Left forelimb (tissue), 1 donor: ENCODE data around the gene DPH5.
"Not testable (repeated sequence)": the region's sequence is repeated elsewhere in the genome, so short reads cannot be mapped to it uniquely, and the experiment has no call there.

Experiments
- DNase-seq: peaks from one replicate; pipeline ENCODE4 v3.0.0-alpha.2; 2018; ENCODE audit warnings: low spot score

DPH5 gene

DNA sequence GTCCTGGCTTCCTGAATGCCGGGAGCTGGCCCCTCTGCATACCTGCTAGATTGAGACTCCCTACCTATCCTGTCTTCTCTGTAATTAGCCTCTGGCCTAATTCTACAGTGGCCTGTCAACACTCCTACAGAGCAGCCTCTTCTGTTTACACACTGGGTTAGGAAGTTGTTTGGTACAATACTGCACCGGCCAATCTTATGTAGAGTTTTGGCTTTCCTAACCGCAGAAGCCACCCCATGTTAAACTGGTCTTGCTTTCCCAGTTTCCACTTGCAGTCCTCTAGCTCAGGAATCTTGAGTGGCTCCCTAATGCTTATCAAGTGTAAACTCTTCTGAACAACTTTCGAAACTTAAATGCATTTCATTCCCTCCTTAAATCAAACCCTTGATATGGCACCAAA lies 42.8 kb downstream of the DPH5 start:
- DNase-seq = no peak

DNA sequence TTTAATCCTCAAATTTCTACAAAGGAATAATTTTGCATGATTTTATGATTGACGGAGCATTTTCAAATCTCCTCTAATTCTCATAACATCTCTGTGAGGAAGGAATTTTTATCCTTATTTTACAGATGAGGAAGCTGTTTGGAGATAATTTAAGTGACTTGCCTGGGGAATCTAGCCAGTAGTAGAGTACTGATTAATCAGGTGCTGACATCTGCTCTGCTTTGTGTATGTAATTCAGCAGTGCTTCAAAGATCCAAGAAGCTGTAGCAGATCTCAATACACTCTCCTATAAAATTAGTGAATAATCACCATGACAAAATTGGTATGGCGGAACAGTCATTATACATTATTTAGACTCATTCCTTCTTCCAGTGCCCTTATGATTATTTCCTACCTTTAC lies 46.0 kb downstream of the DPH5 start:
- DNase-seq = no peak

DNA sequence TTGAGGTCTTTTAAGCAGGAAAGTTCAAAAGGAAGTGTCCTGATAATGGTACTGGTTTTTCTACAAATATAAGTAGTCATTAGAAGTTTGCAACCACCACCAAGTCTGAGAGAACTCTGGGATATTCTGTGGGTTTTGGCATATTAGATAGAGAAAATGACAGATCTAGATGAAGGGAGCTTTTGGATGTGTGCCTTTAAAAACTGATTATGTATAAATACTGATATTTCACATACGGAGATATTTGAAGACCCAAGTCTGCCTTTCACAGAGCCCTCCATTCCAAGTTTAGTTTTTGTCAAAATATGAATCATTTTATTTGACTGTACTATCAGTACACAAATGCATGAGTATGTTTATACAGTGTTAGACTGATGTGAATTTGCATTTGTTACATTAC lies 48.6 kb downstream of the DPH5 start:
- DNase-seq = no peak

DNA sequence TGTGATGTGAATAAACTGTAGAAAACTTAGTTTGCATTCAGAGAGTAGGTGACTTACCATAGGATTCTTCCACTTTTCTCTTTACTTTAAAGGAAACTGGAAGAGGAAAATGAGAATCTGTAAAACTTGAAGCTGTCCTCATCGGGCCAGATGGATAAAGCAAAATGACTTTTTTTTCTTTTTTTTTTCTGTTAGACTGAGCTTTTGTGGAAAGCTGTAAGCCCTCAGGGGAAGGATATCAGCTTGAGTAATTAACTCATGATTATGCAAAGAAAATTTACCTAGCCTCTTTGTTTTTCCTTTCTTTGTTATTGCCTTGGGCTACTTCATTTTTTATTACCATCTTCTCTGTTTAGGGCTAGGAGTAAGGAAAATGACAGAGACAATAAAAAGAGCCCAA lies 53.4 kb downstream of the DPH5 start:
- no peak for DNase-seq

DNA sequence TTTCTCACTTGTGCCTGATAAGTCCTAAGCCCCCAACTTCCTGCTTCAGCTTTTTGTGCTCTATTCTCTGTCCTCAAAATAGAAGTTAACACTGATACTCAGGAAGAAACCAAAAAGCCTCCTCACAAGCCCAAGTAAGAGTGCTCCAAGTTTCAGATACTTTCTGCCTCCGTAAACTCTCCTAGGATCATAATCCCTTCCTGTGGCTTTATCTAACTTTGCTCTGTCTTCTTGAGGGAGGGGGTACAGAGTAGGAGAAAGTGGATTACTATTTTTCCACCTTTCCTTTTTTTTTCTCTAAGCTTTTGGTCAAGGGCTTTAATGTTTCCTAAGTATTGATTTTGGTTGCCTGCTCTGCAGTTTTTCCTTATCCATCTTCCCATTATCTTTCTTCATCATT lies 54.6 kb downstream of the DPH5 start:
- no peak for DNase-seq

DNA sequence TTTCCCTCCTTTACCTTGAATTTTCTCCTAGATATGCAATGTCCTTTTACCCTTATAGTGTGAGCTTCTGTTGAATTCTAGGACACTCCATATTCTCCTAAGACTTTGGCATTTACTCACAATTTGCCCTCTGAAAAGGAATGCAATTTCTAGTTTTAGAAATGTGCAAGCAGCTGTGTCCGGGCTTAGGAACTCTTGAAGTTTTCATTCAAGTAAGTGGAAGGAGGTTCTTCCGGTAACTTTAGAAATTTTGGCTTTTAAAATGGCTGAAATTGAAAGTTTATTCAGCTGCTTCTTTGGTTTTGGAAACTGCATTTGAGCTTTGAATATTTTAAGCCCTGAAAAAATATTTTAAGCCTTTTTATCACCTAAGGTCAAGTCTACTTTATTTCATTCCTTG lies 56.3 kb downstream of the DPH5 start:
- no peak for DNase-seq

DNA sequence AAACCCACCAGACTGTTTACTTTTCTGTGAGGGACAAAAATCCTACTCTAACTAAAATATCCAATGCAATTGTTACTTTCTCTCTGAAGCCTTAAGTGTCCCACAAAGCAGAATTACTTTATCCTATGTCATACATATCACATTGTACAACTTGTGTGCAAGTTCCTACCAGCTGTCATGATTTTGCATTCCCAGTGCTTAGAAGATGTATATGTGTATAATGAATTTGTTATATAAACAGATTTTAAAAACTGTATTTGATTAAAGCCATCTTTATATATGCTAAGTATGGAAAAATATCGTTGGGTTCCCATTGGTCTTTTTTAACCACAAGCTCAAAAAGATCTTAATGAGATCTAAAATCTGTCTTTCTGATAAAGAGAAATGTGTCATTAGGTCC lies 57.0 kb downstream of the DPH5 start:
- DNase-seq = no peak

DNA sequence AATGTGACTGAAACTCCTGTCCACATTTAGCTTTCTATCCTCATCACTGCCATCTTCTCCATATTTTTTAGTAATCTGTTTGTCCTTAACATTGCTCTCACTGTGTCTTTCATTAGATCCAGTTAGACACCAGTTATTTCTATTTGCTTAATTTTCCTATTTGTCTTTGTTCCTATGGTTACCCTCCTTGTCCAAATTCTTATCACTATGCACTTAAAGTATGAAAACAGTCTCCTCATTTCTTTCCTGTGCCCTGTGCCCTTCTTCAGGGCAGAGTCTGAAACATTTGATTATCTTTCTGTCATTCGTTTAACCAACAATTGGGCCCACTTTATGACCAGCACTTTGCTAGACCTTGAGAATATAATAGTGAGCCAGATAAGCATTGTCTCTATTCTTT lies 65.5 kb downstream of the DPH5 start:
- no peak for DNase-seq

DNA sequence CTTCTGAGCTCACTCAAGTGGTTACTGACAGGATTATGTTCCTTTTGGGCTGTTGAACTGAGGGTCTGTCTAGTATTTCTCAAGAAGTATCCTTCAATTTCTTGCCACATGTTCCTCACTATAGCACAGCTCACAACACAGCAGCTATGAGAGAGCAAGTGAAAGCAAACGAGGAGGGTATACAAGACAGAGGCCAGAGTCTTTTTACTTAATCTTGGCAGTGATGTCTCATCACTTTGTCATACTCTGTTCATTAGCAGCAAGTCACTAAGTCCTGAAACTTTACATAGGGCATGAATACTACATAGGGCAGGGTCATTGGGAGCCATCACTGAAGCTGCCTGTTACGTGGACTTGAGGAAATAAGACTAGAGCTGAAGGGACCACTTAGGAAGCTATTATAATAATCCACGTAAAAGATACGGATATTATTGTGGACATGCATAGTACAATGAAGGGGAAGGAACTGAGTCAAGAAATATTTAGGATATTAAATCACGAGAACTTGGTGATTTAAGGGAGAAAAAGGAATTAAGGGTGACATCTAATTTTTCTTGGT lies 66.0 kb downstream of the DPH5 start:
- no peak for DNase-seq

DNA sequence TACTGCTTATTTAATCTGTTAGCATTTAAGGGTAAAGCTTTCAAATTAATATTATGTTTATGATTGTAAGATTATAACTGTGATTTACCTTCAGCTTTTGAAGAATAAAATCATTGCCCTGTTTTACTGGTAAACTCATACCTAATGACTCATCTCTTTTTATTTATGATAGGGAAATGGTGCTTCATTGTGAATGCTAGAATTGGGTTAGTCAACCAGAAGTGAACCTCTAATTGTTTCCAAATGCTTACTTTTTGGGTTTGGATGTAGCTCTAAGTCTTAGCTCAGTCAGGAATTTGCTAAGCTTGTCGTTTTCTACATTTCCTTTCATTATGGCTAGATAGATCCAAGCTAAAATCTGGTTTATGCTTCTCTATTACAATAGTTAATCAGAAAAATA lies 70.3 kb downstream of the DPH5 start:
- DNase-seq = no peak

DNA sequence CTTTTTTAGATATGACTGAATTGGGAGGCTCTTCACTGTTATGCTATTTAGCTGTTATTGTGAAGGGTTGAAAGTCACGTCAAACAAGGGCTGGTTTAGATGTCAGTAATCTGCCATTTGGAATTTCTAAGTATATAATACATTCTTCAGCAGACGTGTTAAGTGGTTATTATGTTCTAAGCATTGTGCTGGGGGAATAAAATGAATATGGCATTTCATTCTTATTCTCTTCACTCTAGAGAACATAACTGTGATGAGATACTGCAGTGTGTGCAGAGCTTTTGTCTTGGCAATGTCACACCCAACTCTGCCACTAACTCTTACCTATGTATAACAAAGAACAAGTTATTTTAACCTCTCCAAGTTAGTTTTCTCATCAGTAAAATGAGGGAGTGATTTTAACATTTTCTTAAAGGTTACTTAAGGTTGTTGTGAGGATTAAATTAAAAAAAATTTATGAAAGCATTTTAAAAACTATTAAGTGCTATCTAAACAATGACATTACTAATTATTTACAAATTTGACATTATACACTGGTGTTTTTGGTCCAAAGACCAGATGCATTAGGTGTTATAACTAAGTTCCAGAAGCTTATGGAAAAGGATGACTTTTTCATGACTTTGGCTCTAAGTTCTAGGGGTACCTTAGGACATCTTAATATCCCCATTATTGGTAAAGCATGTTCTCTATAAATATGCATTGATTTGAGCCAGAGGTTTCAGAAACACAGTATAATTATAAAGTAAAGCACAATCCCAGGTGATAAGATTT lies 71.4 kb downstream of the DPH5 start:
- DNase-seq = no peak

DNA sequence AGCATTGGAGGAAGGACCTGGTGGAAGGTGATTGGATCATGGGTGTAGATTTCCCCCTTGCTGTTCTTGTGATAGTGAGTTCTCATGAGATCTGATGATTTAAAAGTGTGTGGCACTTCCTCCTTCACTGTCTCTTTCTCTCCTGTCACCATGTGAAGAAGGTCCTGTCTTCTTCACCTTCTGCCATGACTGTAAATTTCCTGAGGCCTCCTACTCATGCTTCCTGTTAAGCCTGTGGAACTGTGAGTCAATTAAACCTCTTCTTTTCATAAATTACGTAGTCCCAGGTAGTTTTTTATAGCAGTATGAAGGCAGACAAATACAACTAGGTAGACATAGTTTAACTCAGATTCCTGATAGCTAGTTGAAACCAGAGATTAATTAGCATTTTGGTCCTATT lies 72.6 kb downstream of the DPH5 start:
- DNase-seq = not testable (repeated sequence)

DNA sequence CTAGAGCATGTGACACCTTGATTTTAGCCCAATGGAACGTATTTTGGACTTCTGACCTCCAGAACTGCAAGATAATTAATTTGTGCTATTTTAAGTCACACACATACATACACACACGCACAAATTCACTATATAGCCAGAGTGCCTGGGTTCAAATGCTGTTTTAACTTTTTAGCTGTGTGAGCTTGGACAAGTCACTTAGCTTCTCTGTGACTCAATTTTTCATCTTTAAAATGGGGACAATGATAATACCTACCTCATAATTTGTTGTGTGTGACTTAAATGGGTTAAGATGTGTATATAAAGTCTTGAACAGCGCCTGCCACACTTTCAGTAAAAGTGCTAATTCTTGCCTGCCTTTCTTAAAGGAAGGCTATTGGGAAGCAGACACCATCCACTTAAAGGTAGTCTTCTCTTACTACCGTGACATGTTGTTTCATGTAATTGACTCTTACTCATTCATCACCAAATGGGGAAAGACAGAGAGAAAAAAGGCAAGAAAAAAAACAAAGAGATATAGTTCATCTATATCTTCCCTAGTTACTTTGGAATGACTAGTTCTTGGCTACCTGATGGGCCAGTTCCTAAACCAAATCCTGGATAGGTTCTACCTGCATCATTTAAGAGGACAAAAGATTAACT lies 73.4 kb downstream of the DPH5 start:
- DNase-seq = no peak

DNA sequence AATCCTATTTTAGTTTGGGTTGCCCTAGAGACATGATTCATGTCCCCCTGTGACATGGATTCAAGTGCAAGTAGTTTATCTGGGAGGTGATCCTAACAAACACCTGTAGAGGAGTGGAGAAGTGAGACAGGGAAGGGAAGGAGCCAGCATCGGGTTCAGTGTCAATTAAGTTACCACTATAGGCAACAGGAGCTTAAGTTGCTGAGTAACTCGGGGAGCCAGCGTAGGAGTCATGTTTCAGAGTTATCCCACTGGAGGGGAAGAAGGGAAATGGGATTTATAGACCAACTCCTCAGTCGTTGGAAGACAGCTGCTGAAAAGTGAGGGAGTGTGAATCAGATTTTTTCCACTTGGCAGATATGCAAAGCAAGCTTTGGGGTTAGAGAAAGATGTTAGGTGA lies 74.8 kb downstream of the DPH5 start:
- no peak for DNase-seq

DNA sequence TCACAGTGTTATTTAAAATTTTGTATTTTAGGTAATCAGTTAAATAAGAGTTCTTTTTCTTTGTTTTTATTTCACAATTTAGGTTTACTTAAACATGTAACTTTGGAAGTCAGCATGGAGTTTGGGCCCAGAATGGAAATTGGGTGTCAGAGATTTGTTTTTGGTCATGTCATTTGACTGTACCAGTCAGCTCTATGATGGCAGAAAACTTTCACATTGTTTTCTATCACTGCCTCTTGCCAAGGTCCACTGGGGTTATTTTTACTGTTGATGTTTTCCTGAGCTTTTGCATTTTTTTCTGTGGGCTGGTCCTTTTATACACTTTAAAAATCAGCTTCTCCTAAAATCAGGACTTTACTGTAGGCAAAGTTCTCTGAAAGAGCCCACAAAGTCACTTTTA lies 75.2 kb downstream of the DPH5 start:
- no peak for DNase-seq

DNA sequence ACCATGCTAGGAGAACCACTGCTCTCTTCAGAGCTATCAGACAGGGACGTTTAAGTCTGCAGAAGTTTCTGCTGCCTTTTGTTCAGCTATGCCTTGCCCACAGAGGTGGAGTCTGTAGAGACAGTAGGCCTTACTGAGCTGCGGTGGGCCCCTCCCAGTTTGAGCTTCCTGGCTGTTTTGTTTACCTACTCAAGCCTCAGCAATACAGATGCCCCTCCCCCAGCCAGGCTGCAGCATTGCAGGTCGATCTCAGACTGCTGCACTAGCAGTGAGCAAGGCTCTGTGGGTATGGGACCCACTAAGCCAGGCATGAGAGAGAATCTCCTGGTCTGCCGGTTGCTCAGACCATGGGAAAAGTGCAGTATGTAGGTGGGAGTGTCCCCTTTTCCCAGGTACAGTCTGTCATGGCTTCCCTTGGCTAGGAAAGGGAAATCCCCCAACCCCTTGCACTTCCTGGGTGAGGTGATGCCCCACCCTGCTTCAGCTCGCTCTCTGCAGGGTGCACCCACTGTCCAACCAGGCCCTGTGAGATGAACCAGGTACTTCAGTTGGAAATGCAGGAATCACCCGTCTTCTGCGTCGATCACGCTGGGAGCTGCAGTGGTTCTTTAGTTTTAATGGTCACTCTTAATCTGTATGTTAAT lies 75.9 kb downstream of the DPH5 start:
- DNase-seq = not testable (repeated sequence)

DNA sequence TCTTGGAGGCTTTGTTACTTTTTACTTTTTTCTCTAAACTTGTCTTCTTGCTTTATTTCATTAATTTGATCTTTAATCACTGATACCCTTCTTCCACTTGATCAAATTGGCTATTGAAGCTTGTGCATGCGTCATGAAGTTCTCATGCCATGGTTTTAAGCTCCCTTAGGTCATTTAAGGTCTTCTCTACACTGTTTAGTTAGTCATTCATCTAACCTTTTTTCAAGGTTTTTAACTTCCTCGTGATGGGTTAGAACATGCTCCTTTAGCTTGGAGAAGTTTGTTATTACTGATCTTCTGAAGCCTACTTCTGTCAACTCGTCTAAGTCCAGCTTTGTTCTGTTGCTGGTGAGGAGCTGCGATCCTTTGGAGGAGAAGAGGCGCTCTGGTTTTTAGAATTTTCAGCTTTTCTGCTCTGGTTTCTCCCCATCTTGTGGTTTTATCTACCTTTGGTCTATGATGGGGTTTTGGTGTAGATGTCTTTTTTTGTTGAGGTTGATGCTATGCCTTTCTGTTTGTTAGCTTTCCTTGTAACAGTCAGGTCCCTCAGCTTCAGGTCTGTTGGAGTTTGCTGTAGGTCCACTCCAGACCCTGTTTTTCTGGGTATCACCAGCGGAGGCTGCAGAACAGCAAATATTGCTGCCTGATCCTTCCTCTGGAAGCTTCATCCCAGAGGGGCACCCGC lies 76.7 kb downstream of the DPH5 start:
- not testable (repeated sequence) for DNase-seq

DNA sequence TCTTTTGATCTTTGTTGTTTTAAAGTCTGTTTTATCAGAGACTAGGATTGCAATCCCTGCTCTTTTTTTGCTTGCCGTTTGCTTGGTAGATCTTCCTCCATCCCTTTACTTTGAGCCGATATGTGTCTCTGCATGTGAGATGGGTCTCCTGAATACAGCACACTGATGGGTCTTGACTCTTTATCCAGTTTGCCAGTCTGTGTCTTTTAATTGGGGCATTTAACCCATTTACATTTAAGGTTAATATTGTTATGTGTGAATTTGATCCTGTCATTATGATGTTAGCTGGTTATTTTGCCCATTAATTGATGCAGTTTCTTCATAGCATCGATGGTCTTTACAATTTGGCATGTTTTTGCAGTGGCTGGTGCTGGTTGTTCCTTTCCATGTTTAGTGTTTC lies 77.8 kb downstream of the DPH5 start:
- not testable (repeated sequence) for DNase-seq

DNA sequence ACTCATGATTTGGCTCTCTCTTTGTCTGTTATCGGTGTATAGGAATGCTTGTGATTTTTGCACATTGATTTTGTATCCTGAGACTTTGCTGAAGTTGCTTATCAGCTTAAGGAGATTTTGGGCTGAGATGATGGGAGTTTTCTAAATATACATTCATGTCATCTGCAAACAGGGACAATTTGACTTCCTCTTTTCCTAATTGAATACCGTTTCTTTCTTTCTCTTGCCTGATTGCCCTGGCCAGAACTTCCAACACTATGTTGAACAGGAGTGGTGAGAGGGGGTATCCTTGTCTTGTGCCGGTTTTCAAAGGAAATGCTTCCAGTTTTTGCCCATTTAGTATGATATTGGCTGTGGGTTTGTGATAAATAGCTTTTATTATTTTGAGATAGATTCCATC lies 79.5 kb downstream of the DPH5 start:
- not testable (repeated sequence) for DNase-seq

DNA sequence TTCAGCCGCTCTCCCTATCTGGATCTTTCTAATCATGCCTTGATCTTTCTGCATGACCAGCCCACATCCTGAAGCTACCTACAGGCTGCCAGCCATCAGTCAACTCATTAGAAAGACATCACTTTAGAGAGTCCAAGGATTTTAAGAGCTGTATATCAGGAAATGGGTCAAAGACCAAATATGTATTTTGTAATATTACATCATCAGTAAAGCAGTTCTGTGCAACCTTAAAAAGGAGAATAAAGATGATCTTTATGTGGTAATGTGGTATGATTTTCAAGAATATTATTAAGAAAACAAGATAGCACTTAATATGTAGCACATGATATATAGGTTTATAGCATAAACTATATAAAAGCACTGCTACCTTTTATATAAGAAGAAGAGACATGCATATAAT lies 82.1 kb downstream of the DPH5 start:
- no peak for DNase-seq

DNA sequence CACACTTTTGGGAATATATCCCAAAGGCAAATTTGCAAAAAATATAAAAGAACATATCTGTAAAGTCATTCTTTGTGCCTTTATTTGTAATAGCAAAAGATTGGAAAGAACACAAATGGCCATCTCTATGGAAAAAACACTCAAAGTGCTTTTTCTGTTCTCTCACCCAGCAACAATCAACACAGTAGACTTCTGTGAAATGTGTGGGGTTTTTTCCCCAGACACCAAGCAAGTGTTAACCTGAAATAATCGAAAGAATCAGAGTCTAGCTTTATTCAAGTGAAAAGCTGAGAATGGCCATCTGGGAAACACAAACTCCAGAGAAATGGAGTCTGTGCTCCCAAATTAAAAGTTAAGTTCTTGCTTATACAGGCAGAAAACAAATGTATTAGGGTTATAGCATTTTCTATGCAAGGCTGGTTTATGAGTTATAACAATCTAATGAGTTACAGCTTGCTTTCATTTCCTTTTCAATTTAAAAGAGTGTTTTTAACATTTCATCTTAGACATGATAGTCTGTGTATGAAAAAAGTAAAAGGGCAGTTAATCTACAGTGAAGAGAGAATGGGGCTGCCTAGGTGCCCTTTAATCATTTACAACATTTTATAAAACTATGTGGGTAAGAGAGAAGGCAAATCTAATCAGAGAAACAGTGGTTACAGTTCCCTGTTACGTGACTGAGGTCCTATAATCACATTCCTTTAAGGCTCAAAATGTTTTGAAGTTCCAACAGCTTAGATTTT lies 83.1 kb downstream of the DPH5 start:
- DNase-seq = no peak
